GM10266 (cell line): ENCODE results near the gene SPOCK3.
"Not testable (repeated sequence)": the region's sequence is repeated elsewhere in the genome, so short reads cannot be mapped to it uniquely, and the experiment has no call there.

Source experiments
- DNase-seq: peaks from one replicate; pipeline ENCODE4 v3.0.0; 2012; ENCODE audit errors: extremely low spot score
- TF ChIP-seq, protein P1 (sequence below): IDR thresholded peaks from 2 replicates; pipeline ENCODE4 v1.5.1; 2012; ENCODE audit warnings: mild to moderate bottlenecking, low read depth; ENCODE audit not compliant: control insufficient read depth, insufficient read depth; ENCODE audit errors: missing control alignments

SPOCK3 gene

DNA sequence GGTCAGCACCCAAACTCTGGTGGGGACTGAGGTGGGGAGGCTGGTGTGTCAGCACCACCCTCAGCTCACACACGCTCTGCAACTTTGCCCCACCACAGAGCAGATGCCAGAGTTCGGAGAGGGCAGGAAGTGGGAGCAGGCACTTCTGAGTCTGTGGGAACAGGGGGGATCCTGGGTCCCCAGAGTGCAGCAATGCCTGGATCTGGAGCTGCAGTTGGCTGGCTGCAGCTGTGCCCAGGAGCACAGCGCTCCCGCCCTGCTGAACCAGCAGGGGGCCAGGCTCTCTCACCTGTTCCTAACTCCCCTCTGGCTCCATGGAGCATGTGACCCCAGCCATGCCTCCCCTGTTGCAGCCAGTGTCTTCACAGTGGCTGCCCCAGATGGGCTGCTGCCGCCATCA, 252.4 kb downstream of the SPOCK3 start:
- no peak for DNase-seq
- TF ChIP-seq, protein P1, sequence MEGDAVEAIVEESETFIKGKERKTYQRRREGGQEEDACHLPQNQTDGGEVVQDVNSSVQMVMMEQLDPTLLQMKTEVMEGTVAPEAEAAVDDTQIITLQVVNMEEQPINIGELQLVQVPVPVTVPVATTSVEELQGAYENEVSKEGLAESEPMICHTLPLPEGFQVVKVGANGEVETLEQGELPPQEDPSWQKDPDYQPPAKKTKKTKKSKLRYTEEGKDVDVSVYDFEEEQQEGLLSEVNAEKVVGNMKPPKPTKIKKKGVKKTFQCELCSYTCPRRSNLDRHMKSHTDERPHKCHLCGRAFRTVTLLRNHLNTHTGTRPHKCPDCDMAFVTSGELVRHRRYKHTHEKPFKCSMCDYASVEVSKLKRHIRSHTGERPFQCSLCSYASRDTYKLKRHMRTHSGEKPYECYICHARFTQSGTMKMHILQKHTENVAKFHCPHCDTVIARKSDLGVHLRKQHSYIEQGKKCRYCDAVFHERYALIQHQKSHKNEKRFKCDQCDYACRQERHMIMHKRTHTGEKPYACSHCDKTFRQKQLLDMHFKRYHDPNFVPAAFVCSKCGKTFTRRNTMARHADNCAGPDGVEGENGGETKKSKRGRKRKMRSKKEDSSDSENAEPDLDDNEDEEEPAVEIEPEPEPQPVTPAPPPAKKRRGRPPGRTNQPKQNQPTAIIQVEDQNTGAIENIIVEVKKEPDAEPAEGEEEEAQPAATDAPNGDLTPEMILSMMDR, result no peak

GRCh38 chr4:166980419-166980818, 253.9 kb downstream of the SPOCK3 start:
- TF ChIP-seq, protein P1, result no peak
- no peak for DNase-seq

DNA sequence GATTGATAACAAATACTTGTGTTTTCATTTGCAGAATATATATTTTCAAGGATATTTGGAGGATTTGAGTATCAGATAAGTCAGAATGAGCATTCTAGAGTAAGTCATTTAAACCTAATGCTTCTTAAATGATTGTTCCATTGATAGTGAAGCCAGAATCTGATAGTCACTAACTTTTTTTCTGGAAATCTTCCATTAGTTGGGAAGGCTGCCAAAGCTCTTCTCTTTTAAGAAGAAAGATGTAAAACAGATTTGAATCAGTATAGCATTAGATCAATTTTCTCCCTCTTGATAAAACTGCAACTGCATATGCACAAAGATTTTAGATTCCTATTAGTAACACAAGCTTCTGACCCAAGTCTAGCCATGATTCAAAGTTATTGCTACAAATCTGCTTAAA, 256.7 kb downstream of the SPOCK3 start:
- DNase-seq, result no peak
- TF ChIP-seq, protein P1, result no peak

DNA sequence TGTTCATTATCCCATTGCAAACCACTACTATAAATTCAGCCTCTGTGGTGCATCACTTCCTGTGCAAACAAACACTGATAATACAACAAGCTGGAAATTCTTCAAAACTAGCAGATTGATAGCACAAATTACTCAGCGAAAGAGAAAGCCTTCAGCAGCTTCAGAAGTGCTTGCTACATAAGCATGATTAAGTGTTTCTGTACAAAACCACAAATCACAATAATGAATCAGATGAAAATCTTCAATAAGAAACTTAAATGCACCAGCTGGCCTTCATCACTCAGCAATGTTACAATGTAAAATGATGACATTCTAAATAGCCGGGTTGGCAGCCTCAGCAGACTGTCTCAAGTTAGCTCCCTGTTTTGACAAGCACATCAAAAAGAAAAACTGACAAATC, 262.2 kb downstream of the SPOCK3 start:
- TF ChIP-seq, protein P1, result no peak
- DNase-seq, result no peak

- not testable (repeated sequence) for DNase-seq
Observed at GRCh38 chr4:166968219-166968618, 266.1 kb downstream of the SPOCK3 start.

DNA sequence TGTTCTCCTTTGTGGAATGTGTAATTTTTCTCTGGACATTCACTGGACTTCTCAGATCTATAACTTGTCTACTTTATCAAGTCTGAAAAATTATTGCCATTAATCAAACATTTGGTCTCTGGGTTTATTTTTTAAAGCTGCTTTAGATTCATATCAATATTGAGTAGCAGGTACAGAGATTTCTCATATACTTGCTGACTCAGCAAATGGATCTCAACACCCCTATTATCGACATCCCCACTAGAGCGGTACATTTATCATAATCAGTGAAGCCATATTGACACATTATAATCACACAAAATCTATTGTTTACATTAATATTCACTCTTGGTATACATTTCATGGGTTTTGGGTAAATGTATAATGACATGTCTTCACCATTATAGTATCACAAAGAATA, 268.7 kb downstream of the SPOCK3 start:
- DNase-seq, result no peak
- TF ChIP-seq, protein P1, result no peak

DNA sequence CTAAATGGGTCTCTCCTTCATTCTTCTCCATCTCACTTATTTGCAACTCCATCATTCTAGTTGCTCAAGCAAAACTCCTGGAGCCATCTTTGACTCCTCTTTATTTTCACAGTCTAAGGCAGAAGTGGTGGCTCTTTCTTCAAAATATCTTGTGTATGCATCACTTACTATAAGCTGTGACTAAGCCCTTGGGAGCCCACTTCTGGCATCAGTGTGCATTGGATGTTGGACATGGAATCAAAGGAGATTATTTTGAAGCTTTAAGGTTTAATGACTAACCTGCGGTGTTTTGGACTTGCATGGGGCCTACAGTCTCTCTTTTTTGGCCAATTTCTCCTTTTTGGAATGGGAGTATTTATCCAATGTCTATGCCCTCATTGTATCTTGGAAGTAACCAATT, 276.8 kb downstream of the SPOCK3 start:
- TF ChIP-seq, protein P1, result no peak
- no peak for DNase-seq

GRCh38 chr4:166956484-166956883, 277.8 kb downstream of the SPOCK3 start:
- DNase-seq, result no peak
- TF ChIP-seq, protein P1, result no peak
